ENCODE results near the gene GALNT13.

DNA sequence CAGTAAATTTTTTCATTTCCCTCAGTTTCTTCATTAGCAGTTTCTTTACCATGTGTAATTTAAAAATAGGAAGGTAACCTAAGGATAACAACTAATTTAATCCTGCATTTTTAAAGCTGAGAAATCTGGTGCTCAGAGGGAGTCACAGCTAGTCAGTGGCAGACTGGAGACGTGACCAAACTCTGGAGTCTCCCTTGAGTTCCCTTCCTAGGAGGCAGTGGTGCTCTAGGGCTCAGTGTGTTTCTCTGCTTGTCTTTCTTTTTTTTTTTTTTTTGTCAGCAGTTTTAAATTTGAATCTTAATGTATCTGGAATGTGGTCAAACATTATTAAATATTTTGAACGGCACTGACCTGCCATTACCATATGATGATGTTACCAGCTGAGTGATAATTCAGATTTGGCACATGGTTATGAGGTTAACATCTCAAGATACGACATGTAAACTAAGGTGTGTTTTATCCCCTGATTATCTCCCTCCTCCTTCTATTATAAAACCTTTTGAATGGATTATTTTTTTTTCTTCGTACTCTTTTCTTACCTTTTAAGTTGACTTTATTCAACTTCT lies 226.2 kb downstream of the GALNT13 start:
- TF ChIP-seq, protein P1, sequence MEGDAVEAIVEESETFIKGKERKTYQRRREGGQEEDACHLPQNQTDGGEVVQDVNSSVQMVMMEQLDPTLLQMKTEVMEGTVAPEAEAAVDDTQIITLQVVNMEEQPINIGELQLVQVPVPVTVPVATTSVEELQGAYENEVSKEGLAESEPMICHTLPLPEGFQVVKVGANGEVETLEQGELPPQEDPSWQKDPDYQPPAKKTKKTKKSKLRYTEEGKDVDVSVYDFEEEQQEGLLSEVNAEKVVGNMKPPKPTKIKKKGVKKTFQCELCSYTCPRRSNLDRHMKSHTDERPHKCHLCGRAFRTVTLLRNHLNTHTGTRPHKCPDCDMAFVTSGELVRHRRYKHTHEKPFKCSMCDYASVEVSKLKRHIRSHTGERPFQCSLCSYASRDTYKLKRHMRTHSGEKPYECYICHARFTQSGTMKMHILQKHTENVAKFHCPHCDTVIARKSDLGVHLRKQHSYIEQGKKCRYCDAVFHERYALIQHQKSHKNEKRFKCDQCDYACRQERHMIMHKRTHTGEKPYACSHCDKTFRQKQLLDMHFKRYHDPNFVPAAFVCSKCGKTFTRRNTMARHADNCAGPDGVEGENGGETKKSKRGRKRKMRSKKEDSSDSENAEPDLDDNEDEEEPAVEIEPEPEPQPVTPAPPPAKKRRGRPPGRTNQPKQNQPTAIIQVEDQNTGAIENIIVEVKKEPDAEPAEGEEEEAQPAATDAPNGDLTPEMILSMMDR (IDR thresholded peaks at IDR 0.05; ENCODE audit: low read length): no peak
- TF ChIP-seq EZH2 (optimal IDR thresholded peaks at IDR 0.05; ENCODE audit: low read depth, low read length) (no peak), EZH2phosphoT487 (IDR thresholded peaks at IDR 0.05; ENCODE audit: low read length) (no peak)

Measured in MM.1S (cell line).